Astrocyte (in vitro differentiated cells and primary cell): ENCODE results near the gene BARX1. TPM values are rescaled to one million over a fixed set of nuclear protein-coding genes. Genes with fewer than 3 reads are reported as not detected.

ENCODE experiments used
- DNase-seq: peaks from one replicate; pipeline ENCODE4 v3.0.0-alpha.2; 2010; ENCODE audit warnings: low read depth
- FAIRE-seq: peaks from 2 replicates; lab custom pipeline; 2011; peaks lifted over from hg19 to GRCh38; lab: Jason Lieb, UNC
- H2AFZ ChIP-seq: 2 replicates; pipeline ENCODE4 v1.6.0; 2012; ENCODE audit warnings: low read depth, low read length, inconsistent platforms
- H3K27ac ChIP-seq: 2 replicates; pipeline ENCODE4 v1.5.1; 2011; ENCODE audit warnings: low read depth, low read length, inconsistent platforms
- H3K27me3 ChIP-seq: 2 replicates; pipeline ENCODE4 v1.6.0; 2011; ENCODE audit warnings: low read length, inconsistent platforms; ENCODE audit not compliant: insufficient read depth
- H3K36me3 ChIP-seq: 2 replicates; pipeline ENCODE4 v1.5.1; 2011; ENCODE audit warnings: low read length, inconsistent platforms; ENCODE audit not compliant: insufficient read depth
- H3K4me1 ChIP-seq: 2 replicates; pipeline ENCODE4 v1.5.1; 2011; ENCODE audit warnings: low read length, inconsistent platforms; ENCODE audit not compliant: insufficient read depth
- H3K4me2 ChIP-seq: 2 replicates; pipeline ENCODE4 v1.6.0; 2012; ENCODE audit warnings: low read length, inconsistent platforms
- H3K4me3 ChIP-seq: 2 replicates; pipeline ENCODE4 v1.5.1; 2011; ENCODE audit warnings: low read depth, mild to moderate bottlenecking, low read length, inconsistent platforms; ENCODE audit not compliant: insufficient read depth
- H3K79me2 ChIP-seq: 2 replicates; pipeline ENCODE4 v1.6.0; 2012; ENCODE audit warnings: mild to moderate bottlenecking, low read length, inconsistent platforms; ENCODE audit not compliant: insufficient read depth
- H3K9ac ChIP-seq: 2 replicates; pipeline ENCODE4 v1.6.0; 2012; ENCODE audit warnings: mild to moderate bottlenecking, low read length, inconsistent platforms
- H3K9me3 ChIP-seq: 2 replicates; pipeline ENCODE4 v1.5.1; 2012; ENCODE audit warnings: low read depth, mild to moderate bottlenecking, low read length, inconsistent platforms; ENCODE audit not compliant: insufficient read depth
- H4K20me1 ChIP-seq: 2 replicates; pipeline ENCODE4 v1.6.0; 2012; ENCODE audit warnings: low read length, inconsistent platforms; ENCODE audit not compliant: insufficient read depth
- H3K27ac Mint-ChIP-seq: one replicate; pipeline ENCODE4 v1.8.0; 2021; ENCODE audit warnings: mild to moderate bottlenecking, mixed read lengths; ENCODE audit not compliant: unreplicated experiment
- H3K27me3 Mint-ChIP-seq: one replicate; pipeline ENCODE4 v1.8.0; 2021; ENCODE audit warnings: low read depth, mixed read lengths; ENCODE audit not compliant: unreplicated experiment
- H3K36me3 Mint-ChIP-seq: one replicate; pipeline ENCODE4 v1.8.0; 2021; ENCODE audit warnings: low read depth, mixed read lengths; ENCODE audit not compliant: unreplicated experiment
- H3K4me1 Mint-ChIP-seq: one replicate; pipeline ENCODE4 v1.8.0; 2021; ENCODE audit warnings: low read depth, mixed read lengths; ENCODE audit not compliant: unreplicated experiment
- H3K4me3 Mint-ChIP-seq: one replicate; pipeline ENCODE4 v1.8.0; 2021; ENCODE audit warnings: mild to moderate bottlenecking, moderate library complexity, mixed read lengths; ENCODE audit not compliant: unreplicated experiment
- H3K9me3 Mint-ChIP-seq: one replicate; pipeline ENCODE4 v1.8.0; 2021; ENCODE audit warnings: mild to moderate bottlenecking, mixed read lengths; ENCODE audit not compliant: unreplicated experiment
- CTCF ChIP-seq: IDR thresholded peaks from 2 replicates; pipeline ENCODE4 v1.5.1; 2011; ENCODE audit warnings: low read depth, mild to moderate bottlenecking, inconsistent platforms, low read length, moderate library complexity; ENCODE audit not compliant: insufficient read depth
- EZH2 ChIP-seq: IDR thresholded peaks from 2 replicates; pipeline ENCODE4 v1.6.1; 2012; ENCODE audit warnings: mild to moderate bottlenecking, low read length, inconsistent platforms; ENCODE audit not compliant: insufficient read depth
- total RNA-seq: library from RNA; stranded (reverse); gene quantifications from 2 replicates; pipeline ENCODE4 v1.2.1, GENCODE V29; 2021

BARX1 gene
- total RNA-seq, 1 donor from 2014 or later = 0.73 TPM

GRCh38 chr9:93955981-93956784 lies 1.0 kb upstream of the BARX1 start:
- peak overlapping the region; percentile 74 for H3K4me2 ChIP-seq
- no peak overlapping the region for H3K27ac Mint-ChIP-seq
- DNase-seq = no peak
- no peaks in the 10 kb centered on the region for H3K4me1 Mint-ChIP-seq
- H3K27ac ChIP-seq = no peak overlapping the region
- no peaks in the 10 kb centered on the region for H3K9me3 ChIP-seq
- no peak overlapping the region for H3K9ac ChIP-seq
- peaks cover 13% of the 10 kb centered on the region for H3K9me3 Mint-ChIP-seq
- H3K79me2 ChIP-seq = no peaks in the 10 kb centered on the region
- H3K4me1 ChIP-seq = peaks cover 7% of the 10 kb centered on the region
- H3K4me3 Mint-ChIP-seq = peak overlapping the region; percentile 20
- peaks cover 91% of the 10 kb centered on the region for H3K27me3 ChIP-seq
- H2AFZ ChIP-seq = no peak overlapping the region
- no peak for FAIRE-seq
- H3K36me3 ChIP-seq = no peaks in the 10 kb centered on the region
- peaks cover 14% of the 10 kb centered on the region for H4K20me1 ChIP-seq
- peaks cover 2% of the 10 kb centered on the region for H3K36me3 Mint-ChIP-seq
- TF ChIP-seq CTCF (no peak), EZH2 (no peak)
- no peak overlapping the region for H3K4me3 ChIP-seq
- H3K27me3 Mint-ChIP-seq = peaks cover 66% of the 10 kb centered on the region

- FAIRE-seq = no peak
- Mint-ChIP-seq H3K9me3 (peaks cover 23% of the 10 kb centered on the region), H3K27me3 (peaks cover 66% of the 10 kb centered on the region), H3K4me1 (no peaks in the 10 kb centered on the region), H3K36me3 (peaks cover 4% of the 10 kb centered on the region), H3K27ac (no peak overlapping the region), H3K4me3 (no peak overlapping the region)
- Histone ChIP-seq H3K27me3 (peaks cover 90% of the 10 kb centered on the region), H3K27ac (no peak overlapping the region), H3K9me3 (peaks cover 12% of the 10 kb centered on the region), H3K9ac (no peak overlapping the region), H3K79me2 (no peaks in the 10 kb centered on the region), H3K4me1 (peaks cover 7% of the 10 kb centered on the region), H3K4me3 (no peak overlapping the region), H3K4me2 (peak overlapping the region; percentile 30), H2AFZ (no peak overlapping the region), H3K36me3 (no peaks in the 10 kb centered on the region), H4K20me1 (peaks cover 8% of the 10 kb centered on the region)
- DNase-seq = no peak
- TF ChIP-seq EZH2 (peak; percentile 78), CTCF (no peak)
Observed at GRCh38 chr9:93954434-93955061, 607 bp downstream of the BARX1 start.
